HEK293 (cell line): ENCODE data around the gene TNPO3.

Experiments
- CTCF ChIP-seq: fragments of 450-650 bp; formaldehyde crosslinking; IDR thresholded peaks from 2 replicates; pipeline ENCODE4 v1.5.1; 2016; ENCODE audit warnings: missing biosample characterization, missing genetic modification characterization
- PRDM4 ChIP-seq: fragments of 450-650 bp; formaldehyde crosslinking; IDR thresholded peaks from 2 replicates; pipeline ENCODE4 v1.5.1; 2017; ENCODE audit warnings: missing biosample characterization, missing genetic modification characterization
- ZBTB44 ChIP-seq: fragments of 450-650 bp; IDR thresholded peaks from 2 replicates; pipeline ENCODE4 v1.5.1; 2018; ENCODE audit warnings: missing biosample characterization, mild to moderate bottlenecking, missing genetic modification characterization
- ZNF292 ChIP-seq: fragments of 450-650 bp; formaldehyde crosslinking; IDR thresholded peaks from 2 replicates; pipeline ENCODE4 v1.5.1; 2016; ENCODE audit warnings: low read depth, missing biosample characterization, missing genetic modification characterization, borderline replicate concordance
- ZNF560 ChIP-seq: fragments of 450-650 bp; formaldehyde crosslinking; IDR thresholded peaks from 2 replicates; pipeline ENCODE4 v1.5.1; 2017; ENCODE audit warnings: missing biosample characterization, missing genetic modification characterization, borderline replicate concordance
- ZNF626 ChIP-seq: fragments of 450-650 bp; sonication (Bioruptor Pico); formaldehyde crosslinking; IDR thresholded peaks from 2 replicates; pipeline ENCODE4 v1.5.1; 2018; ENCODE audit warnings: missing biosample characterization, missing genetic modification characterization, inconsistent platforms

- no peak for TF ChIP-seq ZBTB44
- no peak for TF ChIP-seq CTCF (tag by site-specific recombination)
- TF ChIP-seq ZNF560 (tag by site-specific recombination): no peak
- no peak for TF ChIP-seq PRDM4 (tag by site-specific recombination)
- TF ChIP-seq ZNF626 (tag by site-specific recombination): no peak
- TF ChIP-seq ZNF292 (tag by site-specific recombination): no peak
Observed at GRCh38 chr7:128939861-128940410, 115.0 kb downstream of the TNPO3 start.
